ENCODE measurements around the gene CACNA1H. TPM values are rescaled to one million over a fixed set of nuclear protein-coding genes. Genes with fewer than 3 reads are reported as not detected.

Gene CACNA1H
- total RNA-seq, 2 donors from 2014 or later = 0.68 to 1.7 TPM

- H3K9me3 Mint-ChIP-seq = peaks cover 0 to 7% of the 10 kb centered on the region in 2 donors
- H3K27ac Mint-ChIP-seq = no peak overlapping the region
- peak in 1 of 2 donors; percentile 27 for ATAC-seq
- peak in 1 of 2 donors; percentile 38 for DNase-seq (ENCODE audit: low spot score in 2 of 2)
- H3K36me3 Mint-ChIP-seq = no peaks in the 10 kb centered on the region
These were observed 2.4 kb upstream of the CACNA1H start for GRCh38 chr16:1150511-1150982.

- H3K27ac Mint-ChIP-seq = no peak overlapping the region
- H3K9me3 Mint-ChIP-seq = peaks cover 0 to 7% of the 10 kb centered on the region in 2 donors
- ATAC-seq (no peak), DNase-seq (ENCODE audit: low spot score in 2 of 2) (no peak)
- H3K36me3 Mint-ChIP-seq = no peaks in the 10 kb centered on the region
These were observed 1.3 kb upstream of the CACNA1H start for GRCh38 chr16:1151424-1152122.

GRCh38 chr16:1152123-1152638 lies 725 bp upstream of the CACNA1H start:
- DNase-seq (ENCODE audit: low spot score in 2 of 2) = no peak
- peak; percentile 52 to 57 for ATAC-seq
- Mint-ChIP-seq H3K27ac (no peak overlapping the region), H3K9me3 (peaks cover 0 to 3% of the 10 kb centered on the region in 2 donors), H3K36me3 (no peaks in the 10 kb centered on the region)

GRCh38 chr16:1153480-1154160 lies 714 bp downstream of the CACNA1H start:
- no peak overlapping the region for H3K27ac Mint-ChIP-seq
- no peaks in the 10 kb centered on the region for H3K36me3 Mint-ChIP-seq
- DNase-seq (ENCODE audit: low spot score in 2 of 2) (no peak), ATAC-seq (no peak)
- H3K9me3 Mint-ChIP-seq = no peaks in the 10 kb centered on the region

- ATAC-seq (no peak), DNase-seq (ENCODE audit: low spot score in 2 of 2) (no peak)
- Mint-ChIP-seq H3K27ac (no peak overlapping the region), H3K9me3 (no peaks in the 10 kb centered on the region), H3K36me3 (no peaks in the 10 kb centered on the region)
These were observed 1.5 kb downstream of the CACNA1H start for GRCh38 chr16:1154291-1154886.

GRCh38 chr16:1154887-1155331 lies 2.0 kb downstream of the CACNA1H start:
- Mint-ChIP-seq H3K36me3 (no peaks in the 10 kb centered on the region), H3K9me3 (no peaks in the 10 kb centered on the region), H3K27ac (no peak overlapping the region)
- DNase-seq (ENCODE audit: low spot score in 2 of 2) = no peak
- no peak for ATAC-seq

- DNase-seq (ENCODE audit: low spot score in 2 of 2) = no peak
- no peaks in the 10 kb centered on the region for H3K9me3 Mint-ChIP-seq
- no peak for ATAC-seq
- no peak overlapping the region for H3K27ac Mint-ChIP-seq
- no peaks in the 10 kb centered on the region for H3K36me3 Mint-ChIP-seq
These were observed 2.6 kb downstream of the CACNA1H start for GRCh38 chr16:1155353-1156054.

GRCh38 chr16:1156055-1156982 lies 3.4 kb downstream of the CACNA1H start:
- no peaks in the 10 kb centered on the region for H3K9me3 Mint-ChIP-seq
- ATAC-seq (no peak), DNase-seq (ENCODE audit: low spot score in 2 of 2) (no peak)
- H3K27ac Mint-ChIP-seq = no peak overlapping the region
- no peaks in the 10 kb centered on the region for H3K36me3 Mint-ChIP-seq

GRCh38 chr16:1156983-1157638 lies 4.2 kb downstream of the CACNA1H start:
- no peak for ATAC-seq
- no peak for DNase-seq (ENCODE audit: low spot score in 2 of 2)
- Mint-ChIP-seq H3K27ac (no peak overlapping the region), H3K36me3 (no peaks in the 10 kb centered on the region), H3K9me3 (no peaks in the 10 kb centered on the region)

- Mint-ChIP-seq H3K9me3 (no peaks in the 10 kb centered on the region), H3K27ac (no peak overlapping the region), H3K36me3 (no peaks in the 10 kb centered on the region)
- ATAC-seq (no peak), DNase-seq (ENCODE audit: low spot score in 2 of 2) (no peak)
These were observed 4.9 kb downstream of the CACNA1H start for GRCh38 chr16:1157639-1158455.

GRCh38 chr16:1158456-1159324 lies 5.8 kb downstream of the CACNA1H start:
- DNase-seq (ENCODE audit: low spot score in 2 of 2) = no peak
- no peak for ATAC-seq
- H3K36me3 Mint-ChIP-seq = no peaks in the 10 kb centered on the region
- no peaks in the 10 kb centered on the region for H3K9me3 Mint-ChIP-seq
- no peak overlapping the region for H3K27ac Mint-ChIP-seq

GRCh38 chr16:1159325-1159972 lies 6.5 kb downstream of the CACNA1H start:
- Mint-ChIP-seq H3K27ac (no peak overlapping the region), H3K9me3 (no peaks in the 10 kb centered on the region), H3K36me3 (no peaks in the 10 kb centered on the region)
- no peak for DNase-seq (ENCODE audit: low spot score in 2 of 2)
- ATAC-seq = no peak

GRCh38 chr16:1159973-1160772 lies 7.3 kb downstream of the CACNA1H start:
- Mint-ChIP-seq H3K36me3 (no peaks in the 10 kb centered on the region), H3K27ac (no peak overlapping the region), H3K9me3 (no peaks in the 10 kb centered on the region)
- ATAC-seq = peak in 1 of 2 donors; percentile 11
- DNase-seq (ENCODE audit: low spot score in 2 of 2) = no peak

Measured in activated naive CD4-positive, alpha-beta T cell treated with anti-CD3 and anti-CD28 coated beads, Interleukin-2, amount 50 U/mL, for 72 hours (primary cell).